ENCODE data around the gene EDIL3. TPM values are rescaled to one million over a fixed set of nuclear protein-coding genes. Genes with fewer than 3 reads are reported as not detected.
A peak's percentile ranks its signal among the peaks of the same experiment; 100 is the strongest.

The EDIL3 gene
- total and polyA plus RNA-seq, 4 donors, result 8.3 to 66.0 (median 11.0) TPM

DNA sequence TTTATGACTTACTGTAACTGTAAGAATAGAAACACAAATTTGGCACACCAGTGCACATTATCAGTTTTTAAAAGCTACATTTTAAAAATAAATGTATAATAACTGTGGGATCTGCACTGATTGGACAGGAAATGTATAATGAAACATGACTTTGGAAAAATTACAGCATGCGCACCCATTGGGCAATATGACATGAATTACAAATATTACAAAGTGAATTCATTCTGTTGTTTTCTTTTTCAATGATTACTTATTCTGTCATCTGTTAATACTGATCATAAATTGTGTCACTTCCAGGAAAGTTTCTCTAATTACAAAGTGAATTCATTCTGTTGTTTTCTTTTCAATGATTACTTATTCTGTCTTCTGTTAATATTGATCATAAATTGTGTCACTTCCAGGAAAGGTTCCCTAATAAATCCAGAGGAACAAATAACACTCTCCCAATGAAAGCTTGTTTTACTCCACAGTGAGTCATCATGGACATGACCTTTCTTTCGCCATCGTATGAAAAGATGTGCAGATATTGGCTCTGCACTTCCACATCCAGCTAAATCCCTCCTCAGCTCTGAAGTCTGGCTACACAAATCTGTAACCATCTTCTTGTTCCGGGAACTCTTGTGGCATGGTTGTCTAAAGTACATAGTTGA is 367.0 kb downstream of the EDIL3 start:
- no peaks in the 10 kb centered on the region for H3K36me3 ChIP-seq (ENCODE audit: control insufficient read depth in 4 of 4, insufficient read depth in 4 of 4, low read length in 4 of 4)
- 42 to 71% methylated on average over 4 of the region's 4 CpGs for WGBS, 2 donors
- H3K4me3 ChIP-seq, result no peak overlapping the region
- ATAC-seq (ENCODE audit: insufficient read depth, low FRiP score), result no peak
- no peak overlapping the region for H3K9ac ChIP-seq (ENCODE audit: insufficient read depth in 1 of 2, low read length in 2 of 2)
- TF ChIP-seq, protein P1, sequence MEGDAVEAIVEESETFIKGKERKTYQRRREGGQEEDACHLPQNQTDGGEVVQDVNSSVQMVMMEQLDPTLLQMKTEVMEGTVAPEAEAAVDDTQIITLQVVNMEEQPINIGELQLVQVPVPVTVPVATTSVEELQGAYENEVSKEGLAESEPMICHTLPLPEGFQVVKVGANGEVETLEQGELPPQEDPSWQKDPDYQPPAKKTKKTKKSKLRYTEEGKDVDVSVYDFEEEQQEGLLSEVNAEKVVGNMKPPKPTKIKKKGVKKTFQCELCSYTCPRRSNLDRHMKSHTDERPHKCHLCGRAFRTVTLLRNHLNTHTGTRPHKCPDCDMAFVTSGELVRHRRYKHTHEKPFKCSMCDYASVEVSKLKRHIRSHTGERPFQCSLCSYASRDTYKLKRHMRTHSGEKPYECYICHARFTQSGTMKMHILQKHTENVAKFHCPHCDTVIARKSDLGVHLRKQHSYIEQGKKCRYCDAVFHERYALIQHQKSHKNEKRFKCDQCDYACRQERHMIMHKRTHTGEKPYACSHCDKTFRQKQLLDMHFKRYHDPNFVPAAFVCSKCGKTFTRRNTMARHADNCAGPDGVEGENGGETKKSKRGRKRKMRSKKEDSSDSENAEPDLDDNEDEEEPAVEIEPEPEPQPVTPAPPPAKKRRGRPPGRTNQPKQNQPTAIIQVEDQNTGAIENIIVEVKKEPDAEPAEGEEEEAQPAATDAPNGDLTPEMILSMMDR (IDR thresholded peaks at IDR 0.05; ENCODE audit: control extremely low read depth, extremely low read depth), result no peak
- no peaks in the 10 kb centered on the region for H3K27me3 ChIP-seq (ENCODE audit: control insufficient read depth in 3 of 3, insufficient read depth in 3 of 3, low read length in 2 of 3)
- no peaks in the 10 kb centered on the region for H3K9me3 ChIP-seq (ENCODE audit: control insufficient read depth in 4 of 4, insufficient read depth in 3 of 4, low read length in 3 of 4)
- DNase-seq, result peak in 1 of 3 donors; percentile 1
- peaks cover 0 to 2% (median 0%) of the 10 kb centered on the region in 5 donors for H3K4me1 ChIP-seq (ENCODE audit: control insufficient read depth in 5 of 5, insufficient read depth in 5 of 5, low read length in 5 of 5)
- H3K27ac ChIP-seq (ENCODE audit: low read depth in 1 of 2, low read length in 1 of 2), result no peak overlapping the region

DNA sequence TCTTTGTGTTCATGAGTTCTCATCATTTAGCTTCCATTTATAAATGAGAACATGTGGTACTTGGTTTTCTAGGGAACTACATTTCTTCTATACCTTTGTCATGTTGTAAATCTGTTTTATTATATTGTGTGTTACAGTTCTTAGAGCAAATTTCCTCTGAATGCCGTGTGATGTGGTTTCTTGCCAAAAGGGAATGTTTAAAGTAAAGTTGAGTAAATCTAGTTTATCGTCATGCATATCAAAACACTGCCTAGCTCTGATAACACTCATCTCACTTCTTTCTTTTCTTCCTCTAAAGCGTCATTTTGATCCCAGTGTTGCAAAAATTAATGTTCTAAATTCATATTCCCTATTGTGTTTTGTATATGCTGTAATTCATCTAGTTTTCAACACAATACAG is 368.6 kb downstream of the EDIL3 start:
- H3K4me3 ChIP-seq, result no peak overlapping the region
- peaks cover 0 to 2% (median 0%) of the 10 kb centered on the region in 5 donors for H3K4me1 ChIP-seq (ENCODE audit: control insufficient read depth in 5 of 5, insufficient read depth in 5 of 5, low read length in 5 of 5)
- TF ChIP-seq, protein P1 (IDR thresholded peaks at IDR 0.05; ENCODE audit: control extremely low read depth, extremely low read depth), result no peak
- H3K9ac ChIP-seq (ENCODE audit: insufficient read depth in 1 of 2, low read length in 2 of 2), result no peak overlapping the region
- H3K27ac ChIP-seq (ENCODE audit: low read depth in 1 of 2, low read length in 1 of 2), result no peak overlapping the region
- DNase-seq (peak in 2 of 3 donors; percentile 51 to 72), ATAC-seq (ENCODE audit: insufficient read depth, low FRiP score) (no peak)
- H3K27me3 ChIP-seq (ENCODE audit: control insufficient read depth in 3 of 3, insufficient read depth in 3 of 3, low read length in 2 of 3), result no peaks in the 10 kb centered on the region
- H3K9me3 ChIP-seq (ENCODE audit: control insufficient read depth in 4 of 4, insufficient read depth in 3 of 4, low read length in 3 of 4), result no peaks in the 10 kb centered on the region
- WGBS, 2 donors, result 61 to 68% methylated on average over 3 of the region's 3 CpGs
- no peaks in the 10 kb centered on the region for H3K36me3 ChIP-seq (ENCODE audit: control insufficient read depth in 4 of 4, insufficient read depth in 4 of 4, low read length in 4 of 4)

DNA sequence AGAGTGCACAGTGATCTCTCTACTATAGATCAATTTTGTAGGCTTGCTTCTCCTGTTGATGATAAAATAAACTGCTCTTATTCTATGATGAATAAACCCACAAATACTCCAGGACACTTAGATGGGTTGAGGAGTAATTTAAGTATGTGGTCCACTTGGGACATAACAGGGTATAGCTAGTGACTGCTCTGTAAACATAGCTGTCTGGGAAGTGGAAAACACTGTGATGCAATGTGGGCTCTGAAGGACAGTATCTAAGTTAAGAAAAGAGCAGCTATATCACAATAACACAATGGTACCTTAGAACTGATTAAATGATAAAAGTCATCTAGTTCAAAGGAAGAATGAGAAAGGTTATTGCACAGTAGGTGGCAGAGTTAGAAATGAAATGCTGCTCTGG is 369.7 kb downstream of the EDIL3 start:
- H3K27ac ChIP-seq (ENCODE audit: low read depth in 1 of 2, low read length in 1 of 2), result no peak overlapping the region
- peaks cover 0 to 2% (median 0%) of the 10 kb centered on the region in 5 donors for H3K4me1 ChIP-seq (ENCODE audit: control insufficient read depth in 5 of 5, insufficient read depth in 5 of 5, low read length in 5 of 5)
- no peaks in the 10 kb centered on the region for H3K36me3 ChIP-seq (ENCODE audit: control insufficient read depth in 4 of 4, insufficient read depth in 4 of 4, low read length in 4 of 4)
- H3K4me3 ChIP-seq, result no peak overlapping the region
- no peak overlapping the region for H3K9ac ChIP-seq (ENCODE audit: insufficient read depth in 1 of 2, low read length in 2 of 2)
- H3K27me3 ChIP-seq (ENCODE audit: control insufficient read depth in 3 of 3, insufficient read depth in 3 of 3, low read length in 2 of 3), result no peaks in the 10 kb centered on the region
- H3K9me3 ChIP-seq (ENCODE audit: control insufficient read depth in 4 of 4, insufficient read depth in 3 of 4, low read length in 3 of 4), result no peaks in the 10 kb centered on the region
- ATAC-seq (ENCODE audit: insufficient read depth, low FRiP score), result no peak
- DNase-seq, result peak in 1 of 3 donors; percentile 21
- TF ChIP-seq, protein P1 (IDR thresholded peaks at IDR 0.05; ENCODE audit: control extremely low read depth, extremely low read depth), result no peak

DNA sequence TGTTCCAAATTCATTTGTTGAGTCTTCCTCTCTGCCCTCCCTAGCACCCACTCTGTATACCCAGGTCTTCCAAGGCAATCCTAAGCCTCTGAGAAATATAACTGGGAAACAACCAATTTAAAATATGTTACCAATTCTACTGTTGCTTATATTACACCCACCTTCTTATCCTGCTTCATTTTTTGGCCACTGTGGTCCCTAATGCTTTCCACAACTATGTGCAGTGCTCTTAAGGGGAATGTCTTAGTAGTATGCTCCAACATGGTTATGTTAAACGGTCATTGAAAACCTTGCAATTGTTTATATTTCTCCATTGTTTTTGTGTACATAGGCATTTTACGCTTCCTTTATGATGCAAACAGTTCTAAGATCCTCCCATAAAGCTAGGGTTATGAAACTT is 390.9 kb downstream of the EDIL3 start:
- WGBS, 2 donors, result 79 to 80% methylated on average over 2 of the region's 2 CpGs

More for the DNA sequence above, 390.9 kb downstream of the EDIL3 start:
- DNase-seq (no peak), ATAC-seq (ENCODE audit: insufficient read depth, low FRiP score) (no peak)
- Histone ChIP-seq H3K27me3 (ENCODE audit: control insufficient read depth in 3 of 3, insufficient read depth in 3 of 3, low read length in 2 of 3) (no peaks in the 10 kb centered on the region), H3K9me3 (ENCODE audit: control insufficient read depth in 4 of 4, insufficient read depth in 3 of 4, low read length in 3 of 4) (peaks cover 0 to 4% (median 2%) of the 10 kb centered on the region in 4 donors), H3K4me3 (no peak overlapping the region), H3K4me1 (ENCODE audit: control insufficient read depth in 5 of 5, insufficient read depth in 5 of 5, low read length in 5 of 5) (no peaks in the 10 kb centered on the region), H3K36me3 (ENCODE audit: control insufficient read depth in 4 of 4, insufficient read depth in 4 of 4, low read length in 4 of 4) (no peaks in the 10 kb centered on the region), H3K27ac (ENCODE audit: low read depth in 1 of 2, low read length in 1 of 2) (no peak overlapping the region), H3K9ac (ENCODE audit: insufficient read depth in 1 of 2, low read length in 2 of 2) (no peak overlapping the region)
- TF ChIP-seq, protein P1 (IDR thresholded peaks at IDR 0.05; ENCODE audit: control extremely low read depth, extremely low read depth), result no peak

Measured in lung (tissue), 12 donors.